HG02840 (cell line): ENCODE data around the gene ARPIN.
"Not testable (repeated sequence)": the region's sequence is repeated elsewhere in the genome, so short reads cannot be mapped to it uniquely, and the experiment has no call there.

Experiments used
- ATAC-seq: cut with Tn5 transposase; IDR thresholded peaks from one replicate; pipeline ENCODE4 v1.9.1; 2021; ENCODE audit warnings: mild to moderate bottlenecking, moderate library complexity, moderate number of reproducible peaks; ENCODE audit not compliant: unreplicated experiment, low FRiP score

ARPIN gene

GRCh38 chr15:89910891-89911626 is 1.7 kb downstream of the ARPIN start:
- ATAC-seq = no peak

- ATAC-seq = no peak
Measured at GRCh38 chr15:89909611-89910010, 3.1 kb downstream of the ARPIN start.

GRCh38 chr15:89908226-89908625 is 4.5 kb downstream of the ARPIN start:
- no peak for ATAC-seq

GRCh38 chr15:89907289-89907688 is 5.5 kb downstream of the ARPIN start:
- ATAC-seq = no peak

GRCh38 chr15:89905846-89906378 is 6.8 kb downstream of the ARPIN start:
- ATAC-seq = no peak

- no peak for ATAC-seq
Measured at GRCh38 chr15:89904519-89904918, 8.2 kb downstream of the ARPIN start.

- ATAC-seq = no peak
Measured at GRCh38 chr15:89903858-89904130, 9.0 kb downstream of the ARPIN start.

GRCh38 chr15:89903015-89903857 is 9.5 kb downstream of the ARPIN start:
- no peak for ATAC-seq

- no peak for ATAC-seq
Measured at GRCh38 chr15:89900849-89901248, 11.9 kb downstream of the ARPIN start.

GRCh38 chr15:89899951-89900567 is 12.7 kb downstream of the ARPIN start:
- no peak for ATAC-seq

GRCh38 chr15:89899295-89899945 is 13.3 kb downstream of the ARPIN start:
- no peak for ATAC-seq

GRCh38 chr15:89898614-89899294 is 14.0 kb downstream of the ARPIN start:
- no peak for ATAC-seq

- ATAC-seq = no peak
Measured at GRCh38 chr15:89898146-89898545, 14.6 kb downstream of the ARPIN start.

GRCh38 chr15:89893696-89894447 is 18.9 kb downstream of the ARPIN start, which contains the start of gene AP3S2:
Gene AP3S2, minus strand, starts transcription at chr15:89893994. Its CDS starts 45 bp downstream, at chr15:89893949.
- ATAC-seq = peak; percentile 93

GRCh38 chr15:89893027-89893426 is 19.7 kb downstream of the ARPIN start:
- ATAC-seq = no peak

- ATAC-seq = no peak
Measured at GRCh38 chr15:89888214-89888804, 24.4 kb downstream of the ARPIN start.

- no peak for ATAC-seq
Measured at GRCh38 chr15:89885611-89886010, 27.1 kb downstream of the ARPIN start.

GRCh38 chr15:89885179-89885578 is 27.6 kb downstream of the ARPIN start:
- ATAC-seq = not testable (repeated sequence)

GRCh38 chr15:89883518-89883917 is 29.2 kb downstream of the ARPIN start:
- no peak for ATAC-seq
